HG03196 (cell line): ENCODE measurements around the gene ST6GALNAC5.
"Not testable (repeated sequence)": the region's sequence is repeated elsewhere in the genome, so short reads cannot be mapped to it uniquely, and the experiment has no call there.

Experiments used
- ATAC-seq: cut with Tn5 transposase; IDR thresholded peaks from one replicate; pipeline ENCODE4 v1.9.1; 2021; ENCODE audit not compliant: unreplicated experiment

The ST6GALNAC5 gene

DNA sequence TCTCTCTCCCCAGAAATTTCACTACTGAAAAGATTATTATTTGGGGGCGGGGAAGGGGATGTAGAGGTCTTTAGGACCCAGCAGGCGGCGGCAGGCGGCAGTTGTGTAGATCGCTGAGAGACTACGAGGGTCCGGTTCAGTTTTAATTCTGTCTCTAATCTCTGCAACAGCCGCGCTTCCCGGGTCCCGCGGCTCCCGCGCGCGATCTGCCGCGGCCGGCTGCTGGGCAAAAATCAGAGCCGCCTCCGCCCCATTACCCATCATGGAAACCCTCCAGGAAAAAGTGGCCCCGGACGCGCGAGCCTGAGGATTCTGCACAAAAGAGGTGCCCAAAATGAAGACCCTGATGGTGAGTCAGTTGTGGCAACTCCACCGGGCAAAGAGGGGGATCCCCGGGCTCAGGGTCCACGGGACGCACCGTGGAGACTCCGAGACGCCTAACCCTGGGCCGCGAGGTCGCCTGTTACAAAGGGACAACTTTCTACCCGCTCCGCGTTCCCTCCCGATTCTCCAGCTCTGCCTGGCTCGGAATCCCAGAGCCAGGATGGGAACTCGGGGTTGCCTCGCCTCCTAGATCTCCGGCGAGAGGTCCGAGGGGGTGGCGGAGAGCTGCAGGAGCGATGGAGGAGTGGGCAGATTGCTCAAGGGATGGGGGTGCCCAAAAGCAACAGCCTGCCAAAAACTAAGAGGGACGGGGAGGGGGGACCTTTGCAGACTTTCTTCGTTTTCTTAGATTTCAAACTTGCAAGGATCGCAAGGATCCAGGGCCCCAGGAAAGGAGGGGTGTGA, at the start of gene ST6GALNAC5:
Gene ST6GALNAC5, plus strand, starts transcription at position 139 of the 789 bp plus-strand sequence.
- no peak for ATAC-seq

GRCh38 chr1:76820028-76820427, 47.3 kb upstream of the ST6GALNAC5 start:
- ATAC-seq, result no peak

GRCh38 chr1:76822961-76823360, 44.3 kb upstream of the ST6GALNAC5 start:
- not testable (repeated sequence) for ATAC-seq

GRCh38 chr1:76824106-76824505, 43.2 kb upstream of the ST6GALNAC5 start:
- no peak for ATAC-seq

GRCh38 chr1:76826072-76826845, 41.0 kb upstream of the ST6GALNAC5 start:
- no peak for ATAC-seq

GRCh38 chr1:76827066-76827465, 40.2 kb upstream of the ST6GALNAC5 start:
- ATAC-seq, result no peak

GRCh38 chr1:76830373-76830772, 36.9 kb upstream of the ST6GALNAC5 start:
- peak; percentile 66 for ATAC-seq

GRCh38 chr1:76832521-76832920, 34.8 kb upstream of the ST6GALNAC5 start:
- no peak for ATAC-seq

DNA sequence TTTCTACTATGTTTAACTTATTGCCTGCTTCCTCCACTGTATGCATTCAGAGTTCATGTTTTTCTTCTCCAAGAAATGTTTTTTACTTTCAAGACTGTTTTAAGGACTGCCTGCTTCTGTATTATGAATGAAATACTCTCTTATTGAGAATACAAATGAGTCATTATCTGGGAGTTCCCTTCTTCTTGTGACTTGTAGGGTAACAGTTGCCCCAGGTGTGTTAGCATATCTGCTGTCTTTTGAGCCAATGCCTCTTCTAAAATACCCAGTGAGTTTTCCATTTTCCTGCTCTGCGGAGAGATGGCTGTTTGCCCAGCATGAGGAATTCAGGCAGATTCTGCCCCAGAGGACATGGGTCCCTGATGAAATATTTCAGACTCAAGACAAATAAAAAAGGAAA, 34.1 kb upstream of the ST6GALNAC5 start:
- ATAC-seq, result no peak

DNA sequence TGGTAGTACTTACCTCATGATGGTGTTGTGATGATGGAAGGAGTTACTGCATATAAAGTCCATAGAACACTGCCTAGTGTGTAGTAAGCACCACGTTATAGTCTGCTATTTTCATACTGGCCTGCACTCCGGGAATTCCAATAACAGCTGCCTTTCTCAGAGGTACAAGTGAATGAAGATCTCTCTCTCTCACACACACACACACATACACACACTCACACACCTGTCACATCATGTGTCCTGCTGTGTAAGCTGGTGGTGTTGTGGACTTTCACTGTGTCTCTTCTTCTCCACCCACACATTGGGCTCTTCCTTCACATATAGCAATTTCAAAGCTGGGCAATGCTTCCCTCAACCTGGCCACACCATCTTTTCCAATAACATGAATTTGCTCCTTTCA, 33.4 kb upstream of the ST6GALNAC5 start:
- no peak for ATAC-seq

- ATAC-seq, result no peak
Observed at GRCh38 chr1:76835203-76835602, 32.1 kb upstream of the ST6GALNAC5 start.

GRCh38 chr1:76840278-76840677, 27.0 kb upstream of the ST6GALNAC5 start:
- ATAC-seq, result no peak

- no peak for ATAC-seq
Observed at GRCh38 chr1:76841460-76841859, 25.8 kb upstream of the ST6GALNAC5 start.

- no peak for ATAC-seq
Observed at GRCh38 chr1:76843821-76844464, 23.3 kb upstream of the ST6GALNAC5 start.

- ATAC-seq, result no peak
Observed at GRCh38 chr1:76854255-76854654, 13.0 kb upstream of the ST6GALNAC5 start.

DNA sequence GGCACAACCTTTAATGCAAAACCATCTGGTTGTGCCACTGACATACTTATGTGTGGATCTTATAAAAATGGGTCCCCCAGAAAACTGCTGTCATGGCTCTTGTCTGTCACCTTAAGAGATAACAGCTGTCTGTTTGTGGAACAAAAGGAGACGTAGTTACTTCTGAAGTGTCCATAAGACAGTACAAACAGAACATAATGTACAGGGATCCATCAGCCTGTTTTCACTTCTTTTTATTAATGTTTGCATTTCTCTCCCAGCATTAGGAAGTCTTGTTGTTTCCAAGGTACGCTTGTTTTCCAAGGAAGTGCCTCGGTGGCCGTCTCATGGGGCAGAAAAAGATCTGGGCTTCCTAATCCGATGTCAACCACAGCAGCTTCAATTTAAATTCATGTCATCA, 11.2 kb upstream of the ST6GALNAC5 start:
- no peak for ATAC-seq

DNA sequence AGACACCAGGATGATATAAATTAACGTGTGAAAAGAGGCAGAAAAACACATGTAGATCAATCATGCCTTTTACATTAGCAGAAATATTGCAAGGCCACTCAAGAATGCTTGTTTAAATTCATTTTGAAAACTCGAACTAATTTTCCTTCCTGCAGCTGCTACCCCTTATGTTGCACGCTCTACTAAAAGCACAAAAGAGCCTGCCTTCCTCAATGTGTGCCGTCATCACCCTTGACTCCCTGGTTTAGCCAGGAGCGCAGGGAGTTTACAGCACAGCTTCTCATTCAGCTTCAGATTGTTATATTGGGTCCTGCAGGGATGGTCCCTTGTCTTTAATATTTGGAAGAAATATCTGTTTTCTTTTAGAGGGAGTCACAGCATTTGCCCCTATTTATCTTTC, 10.1 kb upstream of the ST6GALNAC5 start:
- ATAC-seq, result no peak

GRCh38 chr1:76857973-76858372, 9.3 kb upstream of the ST6GALNAC5 start:
- no peak for ATAC-seq

DNA sequence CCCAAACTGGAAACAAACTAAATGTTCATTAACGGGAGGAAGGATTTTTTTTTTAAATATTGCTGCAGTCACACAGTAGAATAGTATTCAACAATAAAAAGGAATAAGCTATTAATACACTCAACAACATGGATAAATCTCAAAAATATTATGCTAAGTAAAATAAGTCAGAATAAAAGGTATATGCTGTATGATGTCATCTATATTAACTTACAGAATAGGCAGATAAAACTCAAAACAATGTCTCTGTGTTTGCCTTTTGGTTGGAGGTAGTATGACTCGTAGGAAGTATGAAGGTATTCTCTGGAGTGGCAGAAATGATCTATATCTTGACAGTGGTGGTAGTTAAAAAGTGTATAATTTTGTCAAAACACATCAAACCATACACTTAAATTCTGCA, 6.1 kb upstream of the ST6GALNAC5 start:
- no peak for ATAC-seq

GRCh38 chr1:76862447-76862846, 4.8 kb upstream of the ST6GALNAC5 start:
- ATAC-seq, result no peak

DNA sequence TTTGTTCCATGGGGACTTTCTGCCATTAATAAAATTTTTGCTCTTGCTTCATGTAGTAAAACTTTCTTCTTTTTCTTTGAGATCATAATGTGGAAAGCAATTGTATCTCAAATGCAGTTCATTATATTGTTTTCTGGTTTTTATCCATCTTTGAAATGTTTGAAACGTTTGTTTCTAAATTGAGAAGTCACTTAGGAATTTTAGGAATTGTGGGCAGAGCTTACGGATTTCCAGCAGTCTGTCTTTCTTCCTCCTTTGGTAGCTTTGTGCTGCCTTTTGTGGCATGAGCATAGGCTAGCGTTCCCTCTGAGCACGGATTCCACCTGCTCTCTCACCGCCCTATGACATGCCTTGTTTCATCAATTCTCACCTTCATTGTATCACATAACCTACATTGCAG, 2.9 kb upstream of the ST6GALNAC5 start:
- no peak for ATAC-seq
